K562 (cell line): Measurements from ENCODE around the gene DHPS. TPM values are rescaled to one million over a fixed set of nuclear protein-coding genes. Genes with fewer than 3 reads are reported as not detected.

Source experiments
- IRF2 ChIP-seq: sonication (generic); formaldehyde crosslinking; IDR thresholded peaks from 2 replicates; pipeline ENCODE4 v1.8.1; 2022; ENCODE audit warnings: mild to moderate bottlenecking, missing genetic modification reagents
- SRSF7 ChIP-seq: fragments of 200-400 bp; formaldehyde crosslinking; optimal IDR thresholded peaks from 2 replicates; pipeline ENCODE3; 2017; ENCODE audit warnings: mild to moderate bottlenecking, low read depth, low read length
- ZBTB40 ChIP-seq, 2 experiments: fragments of 450-650 bp in 1 of 2; sonication (generic) in 1 of 2; formaldehyde crosslinking in 1 of 2; IDR thresholded peaks; 2 replicates each; pipeline versions ENCODE4 v1.7.1 to v1.9.0; 2016 to 2022; ENCODE audit warnings: inconsistent platforms in 1 of 2, mild to moderate bottlenecking in 1 of 2, missing genetic modification reagents in 1 of 2
- ZBTB43 ChIP-seq: sonication (generic); formaldehyde crosslinking; IDR thresholded peaks from 2 replicates; pipeline ENCODE4 v1.8.0; 2023; ENCODE audit warnings: mild to moderate bottlenecking, missing genetic modification reagents
- ZC3H11A ChIP-seq: IDR thresholded peaks from 2 replicates; pipeline ENCODE4 v1.6.1; 2012; ENCODE audit warnings: low read depth, low read length, improper control_type of control experiment
- ZNF589 ChIP-seq: fragments of 200-800 bp; sonication (Bioruptor generic); IDR thresholded peaks from 2 replicates; pipeline ENCODE4 v1.6.1; 2016; ENCODE audit warnings: low read depth, missing genetic modification characterization, missing compliant biosample characterization
- polyA plus RNA-seq, 8 experiments: library from polyadenylated mRNA; depleted of rRNA in 4 of 8; stranded (reverse) in 5 of 8; unstranded in 3 of 8; fragments of >200 nt; fragmentation: Nextera tagmentation in 2 of 8; fragmentation: Illumina TruSeq in 1 of 8; extraction: Ambion mirVana in 2 of 8; extraction: Trizol in 1 of 8; gene quantifications; 2 replicates each; pipeline versions ENCODE4 v1.2.1 to v1.2.3, GENCODE V29; 2011 to 2014; ENCODE audit warnings: inconsistent platforms in 1 of 8, missing spikeins in 1 of 8
- total RNA-seq, 7 experiments: library from RNA; depleted of rRNA in 6 of 7; stranded (reverse); fragments of >200 nt in 6 of 7; fragmentation: Illumina TruSeq in 2 of 7; extraction: Trizol in 2 of 7; gene quantifications; 2 replicates each; pipeline versions ENCODE4 v1.2.1 to v1.2.3, GENCODE V29; 2011 to 2021; ENCODE audit warnings: low replicate concordance in 1 of 7
- TF ChIP-seq, protein P1 (sequence below): fragments of 450-650 bp; IDR thresholded peaks from 2 replicates; pipeline ENCODE4 v1.6.1; 2016; ENCODE audit warnings: missing biosample characterization, missing genetic modification characterization

The DHPS gene
- total and polyA plus RNA-seq, 9 of the 15 experiments (the other 6 are each of a cell fraction or from before 2014, with no cell fraction given): 47.1 to 110 (median 79.9) TPM

- TF ChIP-seq ZNF589 (CRISPR knock-in tag): peak; percentile 64; the same call in 1 of the 2 replicates
- TF ChIP-seq SRSF7: no peak
- TF ChIP-seq, protein P1, sequence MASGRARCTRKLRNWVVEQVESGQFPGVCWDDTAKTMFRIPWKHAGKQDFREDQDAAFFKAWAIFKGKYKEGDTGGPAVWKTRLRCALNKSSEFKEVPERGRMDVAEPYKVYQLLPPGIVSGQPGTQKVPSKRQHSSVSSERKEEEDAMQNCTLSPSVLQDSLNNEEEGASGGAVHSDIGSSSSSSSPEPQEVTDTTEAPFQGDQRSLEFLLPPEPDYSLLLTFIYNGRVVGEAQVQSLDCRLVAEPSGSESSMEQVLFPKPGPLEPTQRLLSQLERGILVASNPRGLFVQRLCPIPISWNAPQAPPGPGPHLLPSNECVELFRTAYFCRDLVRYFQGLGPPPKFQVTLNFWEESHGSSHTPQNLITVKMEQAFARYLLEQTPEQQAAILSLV (tag): no peak
- no peak for TF ChIP-seq IRF2 (CRISPR knock-in tag)
- TF ChIP-seq ZC3H11A: no peak
- no peak for TF ChIP-seq ZBTB43
- TF ChIP-seq ZBTB40 (IDR thresholded peaks at IDR 0.05): peak; percentile 80
- no peak for TF ChIP-seq ZBTB40 (CRISPR knock-in tag; IDR thresholded peaks at IDR 0.05)
These were observed 41.1 kb upstream of the DHPS start (continued) for GRCh38 chr19:12722566-12723380.
